Skin of body (tissue), 2 donors: Measurements from ENCODE around the gene MIA2. TPM values are rescaled to one million over a fixed set of nuclear protein-coding genes. Genes with fewer than 3 reads are reported as not detected.
A peak's percentile ranks its signal among the peaks of the same experiment; 100 is the strongest.

Source experiments
- DNase-seq: peaks from one replicate; lab custom pipeline; 2025; lab: John Stamatoyannopoulos, UW
- total RNA-seq: library from RNA; depleted of rRNA; stranded (reverse); fragments of >200 nt; gene quantifications from one replicate; pipeline ENCODE4 v1.2.3, GENCODE V29; 2014

The MIA2 gene
- total RNA-seq, 1 donor from 2014 or later, result 19.9 TPM

GRCh38 chr14:39383741-39384140 lies 150.0 kb downstream of the MIA2 start:
- DNase-seq, result no peak

GRCh38 chr14:39384177-39384576 lies 150.5 kb downstream of the MIA2 start:
- no peak for DNase-seq

GRCh38 chr14:39393289-39393688 lies 159.6 kb downstream of the MIA2 start:
- no peak for DNase-seq

GRCh38 chr14:39395555-39396254 lies 162.0 kb downstream of the MIA2 start:
- DNase-seq, result no peak

GRCh38 chr14:39396448-39396847 lies 162.7 kb downstream of the MIA2 start:
- no peak for DNase-seq

- DNase-seq, result no peak
These were observed 164.7 kb downstream of the MIA2 start for GRCh38 chr14:39398382-39398781.

GRCh38 chr14:39406560-39406959 lies 172.8 kb downstream of the MIA2 start:
- no peak for DNase-seq

- no peak for DNase-seq
These were observed 182.4 kb downstream of the MIA2 start for GRCh38 chr14:39416072-39416471.

- DNase-seq, result no peak
These were observed 183.3 kb downstream of the MIA2 start for GRCh38 chr14:39417014-39417413.

- DNase-seq, result no peak
These were observed 185.6 kb downstream of the MIA2 start for GRCh38 chr14:39419272-39419671.

GRCh38 chr14:39422243-39422642 lies 188.5 kb downstream of the MIA2 start:
- no peak for DNase-seq

GRCh38 chr14:39423793-39424192 lies 190.1 kb downstream of the MIA2 start:
- DNase-seq, result no peak

- DNase-seq, result no peak
These were observed 192.2 kb downstream of the MIA2 start for GRCh38 chr14:39425947-39426346.

GRCh38 chr14:39426605-39427004 lies 192.9 kb downstream of the MIA2 start:
- DNase-seq, result no peak

GRCh38 chr14:39428118-39428517 lies 194.4 kb downstream of the MIA2 start:
- no peak for DNase-seq

- no peak for DNase-seq
These were observed 197.2 kb downstream of the MIA2 start for GRCh38 chr14:39430762-39431415.

- DNase-seq, result peak; percentile 1
These were observed 197.9 kb downstream of the MIA2 start for GRCh38 chr14:39431416-39432178.

GRCh38 chr14:39432179-39432618 lies 198.5 kb downstream of the MIA2 start, which contains the start of gene FBXO33:
Gene FBXO33, minus strand, starts transcription at chr14:39432433. Its CDS starts 271 bp downstream, at chr14:39432162.
- peak; percentile 98 for DNase-seq

GRCh38 chr14:39432619-39433451 lies 199.1 kb downstream of the MIA2 start:
- peak; percentile 66 for DNase-seq

GRCh38 chr14:39433452-39433813 lies 199.7 kb downstream of the MIA2 start:
- DNase-seq, result no peak

GRCh38 chr14:39434401-39434800 lies 200.7 kb downstream of the MIA2 start:
- no peak for DNase-seq
